ENCODE results near the gene PPP1R16B. TPM values are rescaled to one million over a fixed set of nuclear protein-coding genes. Genes with fewer than 3 reads are reported as not detected.

The PPP1R16B gene
- total RNA-seq, 4 donors from 2014 or later: 6.3 to 14.4 (median 9.0) TPM

GRCh38 chr20:38835792-38836191 is 30.3 kb downstream of the PPP1R16B start:
- H3K27me3 ChIP-seq: no peaks in the 10 kb centered on the region
- H3K36me3 ChIP-seq: no peaks in the 10 kb centered on the region
- intact Hi-C loops (cut with DNase I): no loop called here
- no peak for TF ChIP-seq CTCF (IDR thresholded peaks at IDR 0.05)
- TF ChIP-seq POLR2A (IDR thresholded peaks at IDR 0.05): no peak
- no peak overlapping the region for H3K4me3 ChIP-seq (replicated peaks in 1 of 3)
- no peaks in the 10 kb centered on the region for H3K9me3 ChIP-seq
- H3K27ac ChIP-seq: no peak overlapping the region
- no peak for DNase-seq
- WGBS, 2 donors: 92 to 96% methylated on average over 17 to 25 of the region's 28 CpGs
- peaks cover 0 to 6% of the 10 kb centered on the region in 2 donors for H3K4me1 ChIP-seq

- no peaks in the 10 kb centered on the region for H3K9me3 ChIP-seq
- no peaks in the 10 kb centered on the region for H3K27me3 ChIP-seq
- peaks cover 0 to 6% of the 10 kb centered on the region in 2 donors for H3K4me1 ChIP-seq
- intact Hi-C loops (cut with DNase I): no loop called here
- no peak overlapping the region for H3K27ac ChIP-seq
- 89 to 93% methylated on average over 4 of the region's 4 CpGs for WGBS, 2 donors
- TF ChIP-seq CTCF (IDR thresholded peaks at IDR 0.05) (no peak), POLR2A (IDR thresholded peaks at IDR 0.05) (no peak)
- no peak overlapping the region for H3K4me3 ChIP-seq (replicated peaks in 1 of 3)
- H3K36me3 ChIP-seq: no peaks in the 10 kb centered on the region
- DNase-seq: no peak
Observed at GRCh38 chr20:38836991-38837390, 31.5 kb downstream of the PPP1R16B start.

- Histone ChIP-seq H3K4me3 (replicated peaks in 1 of 3) (no peak overlapping the region), H3K27me3 (no peaks in the 10 kb centered on the region), H3K4me1 (peaks cover 0 to 6% of the 10 kb centered on the region in 2 donors), H3K27ac (no peak overlapping the region), H3K9me3 (no peaks in the 10 kb centered on the region), H3K36me3 (no peaks in the 10 kb centered on the region)
- WGBS, 2 donors: 47 to 71% methylated on average over 5 to 8 of the region's 8 CpGs
- TF ChIP-seq POLR2A (IDR thresholded peaks at IDR 0.05): no peak
- no peak for TF ChIP-seq CTCF (IDR thresholded peaks at IDR 0.05)
- peak; percentile 30 to 51 for DNase-seq
- intact Hi-C loops (cut with DNase I): no loop called here
Observed at GRCh38 chr20:38838326-38838725, 32.8 kb downstream of the PPP1R16B start.

- WGBS, 2 donors: 94% methylated on average over 4 of the region's 4 CpGs
- Histone ChIP-seq H3K27me3 (no peaks in the 10 kb centered on the region), H3K4me1 (peaks cover 0 to 6% of the 10 kb centered on the region in 2 donors), H3K9me3 (no peaks in the 10 kb centered on the region), H3K36me3 (no peaks in the 10 kb centered on the region), H3K4me3 (replicated peaks in 1 of 3) (no peak overlapping the region), H3K27ac (no peak overlapping the region)
- no peak for DNase-seq
- TF ChIP-seq CTCF (IDR thresholded peaks at IDR 0.05): no peak
- TF ChIP-seq POLR2A (IDR thresholded peaks at IDR 0.05): no peak
- intact Hi-C loops (cut with DNase I): no loop called here
Observed at GRCh38 chr20:38839563-38839962, 34.1 kb downstream of the PPP1R16B start.

GRCh38 chr20:38840053-38840893 is 34.8 kb downstream of the PPP1R16B start:
- Histone ChIP-seq H3K4me3 (replicated peaks in 1 of 3) (no peak overlapping the region), H3K27ac (no peak overlapping the region), H3K27me3 (no peaks in the 10 kb centered on the region), H3K9me3 (no peaks in the 10 kb centered on the region), H3K4me1 (peaks cover 0 to 6% of the 10 kb centered on the region in 2 donors), H3K36me3 (no peaks in the 10 kb centered on the region)
- TF ChIP-seq CTCF (IDR thresholded peaks at IDR 0.05) (no peak), POLR2A (IDR thresholded peaks at IDR 0.05) (no peak)
- DNase-seq: no peak
- intact Hi-C loops (cut with DNase I): no loop called here
- 76 to 78% methylated on average over 11 to 14 of the region's 14 CpGs for WGBS, 2 donors
